GM12878 (cell line): ENCODE results near the gene TMOD3.

ENCODE experiments used
- HDGF ChIP-seq: fragments of 450-650 bp; IDR thresholded peaks from 2 replicates; pipeline ENCODE4 v1.6.1; 2016; ENCODE audit warnings: antibody characterized with exemption
- POLR2A ChIP-seq: IDR thresholded peaks from 2 replicates; pipeline ENCODE4 v1.6.1; 2011; ENCODE audit warnings: low read depth, mild to moderate bottlenecking, low read length
- POLR2AphosphoS5 ChIP-seq: IDR thresholded peaks from 2 replicates; pipeline ENCODE4 v1.6.1; 2011; ENCODE audit warnings: mild to moderate bottlenecking, low read length, inconsistent platforms
- YY1 ChIP-seq: IDR thresholded peaks from 2 replicates; pipeline ENCODE4 v1.6.1; 2011; ENCODE audit warnings: low read depth, mild to moderate bottlenecking, low read length
- ZNF274 ChIP-seq: IDR thresholded peaks from one replicate; pipeline ENCODE4 v1.8.0; 2011; ENCODE audit not compliant: insufficient read length, insufficient read depth
- TF ChIP-seq, protein P1 (sequence below), 3 experiments: IDR thresholded peaks in 2 of 3; conservative IDR thresholded peaks in 1 of 3; 2 replicates each; pipeline ENCODE4 v1.5.1; 2011; ENCODE audit warnings: low read depth in 3 of 3, low read length in 3 of 3, mild to moderate bottlenecking in 3 of 3, control low read depth in 2 of 3, moderate library complexity in 2 of 3, inconsistent platforms in 1 of 3, mixed read lengths in 1 of 3; ENCODE audit not compliant: control insufficient read depth in 2 of 3, insufficient read depth in 1 of 3; ENCODE audit errors: extremely low read depth in 1 of 3
- TF ChIP-seq, protein P2 (sequence below): IDR thresholded peaks from 2 replicates; pipeline ENCODE4 v1.6.1; 2012; ENCODE audit warnings: low read depth, low read length, improper control_type of control experiment

DNA sequence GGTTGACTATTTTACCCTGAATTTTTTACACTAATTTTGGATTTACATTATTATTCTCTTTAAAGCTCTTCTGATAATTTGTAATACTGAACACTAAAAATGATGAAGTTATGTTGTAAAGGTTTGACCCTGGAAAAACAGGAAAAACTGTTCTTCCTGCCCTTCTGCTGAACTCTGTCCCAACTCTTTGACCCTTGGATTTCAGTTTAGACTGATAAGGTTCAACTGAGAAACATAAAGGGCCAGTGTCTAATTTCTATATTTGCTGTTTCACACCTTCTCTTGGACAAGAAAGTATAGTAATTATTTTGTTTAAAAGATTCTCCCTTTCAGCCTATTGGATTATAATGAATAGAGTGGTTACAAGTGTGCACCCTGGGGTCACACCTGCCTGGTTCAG is 12.8 kb upstream of the TMOD3 start:
- TF ChIP-seq ZNF274 (no peak), HDGF (no peak), POLR2A (no peak), YY1 (no peak), POLR2AphosphoS5 (no peak)
- TF ChIP-seq, protein P1, sequence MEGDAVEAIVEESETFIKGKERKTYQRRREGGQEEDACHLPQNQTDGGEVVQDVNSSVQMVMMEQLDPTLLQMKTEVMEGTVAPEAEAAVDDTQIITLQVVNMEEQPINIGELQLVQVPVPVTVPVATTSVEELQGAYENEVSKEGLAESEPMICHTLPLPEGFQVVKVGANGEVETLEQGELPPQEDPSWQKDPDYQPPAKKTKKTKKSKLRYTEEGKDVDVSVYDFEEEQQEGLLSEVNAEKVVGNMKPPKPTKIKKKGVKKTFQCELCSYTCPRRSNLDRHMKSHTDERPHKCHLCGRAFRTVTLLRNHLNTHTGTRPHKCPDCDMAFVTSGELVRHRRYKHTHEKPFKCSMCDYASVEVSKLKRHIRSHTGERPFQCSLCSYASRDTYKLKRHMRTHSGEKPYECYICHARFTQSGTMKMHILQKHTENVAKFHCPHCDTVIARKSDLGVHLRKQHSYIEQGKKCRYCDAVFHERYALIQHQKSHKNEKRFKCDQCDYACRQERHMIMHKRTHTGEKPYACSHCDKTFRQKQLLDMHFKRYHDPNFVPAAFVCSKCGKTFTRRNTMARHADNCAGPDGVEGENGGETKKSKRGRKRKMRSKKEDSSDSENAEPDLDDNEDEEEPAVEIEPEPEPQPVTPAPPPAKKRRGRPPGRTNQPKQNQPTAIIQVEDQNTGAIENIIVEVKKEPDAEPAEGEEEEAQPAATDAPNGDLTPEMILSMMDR (IDR thresholded peaks at IDR 0.05 in 2 of 3, conservative IDR thresholded peaks at IDR 0.05 in 1 of 3; ENCODE audit: control insufficient read depth in 2 of 3, extremely low read depth in 1 of 3, insufficient read depth in 1 of 3, low read depth in 3 of 3, low read length in 3 of 3): no peak
- TF ChIP-seq, protein P2, sequence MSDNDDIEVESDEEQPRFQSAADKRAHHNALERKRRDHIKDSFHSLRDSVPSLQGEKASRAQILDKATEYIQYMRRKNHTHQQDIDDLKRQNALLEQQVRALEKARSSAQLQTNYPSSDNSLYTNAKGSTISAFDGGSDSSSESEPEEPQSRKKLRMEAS: no peak
